ENCODE results near the gene PRXL2A. TPM values are rescaled to one million over a fixed set of nuclear protein-coding genes. Genes with fewer than 3 reads are reported as not detected.

The PRXL2A gene
- total and polyA plus RNA-seq, 10 of the 15 experiments (the other 5 are each of a cell fraction or from before 2014, with no cell fraction given): 2.8 to 15.6 (median 11.1) TPM

DNA sequence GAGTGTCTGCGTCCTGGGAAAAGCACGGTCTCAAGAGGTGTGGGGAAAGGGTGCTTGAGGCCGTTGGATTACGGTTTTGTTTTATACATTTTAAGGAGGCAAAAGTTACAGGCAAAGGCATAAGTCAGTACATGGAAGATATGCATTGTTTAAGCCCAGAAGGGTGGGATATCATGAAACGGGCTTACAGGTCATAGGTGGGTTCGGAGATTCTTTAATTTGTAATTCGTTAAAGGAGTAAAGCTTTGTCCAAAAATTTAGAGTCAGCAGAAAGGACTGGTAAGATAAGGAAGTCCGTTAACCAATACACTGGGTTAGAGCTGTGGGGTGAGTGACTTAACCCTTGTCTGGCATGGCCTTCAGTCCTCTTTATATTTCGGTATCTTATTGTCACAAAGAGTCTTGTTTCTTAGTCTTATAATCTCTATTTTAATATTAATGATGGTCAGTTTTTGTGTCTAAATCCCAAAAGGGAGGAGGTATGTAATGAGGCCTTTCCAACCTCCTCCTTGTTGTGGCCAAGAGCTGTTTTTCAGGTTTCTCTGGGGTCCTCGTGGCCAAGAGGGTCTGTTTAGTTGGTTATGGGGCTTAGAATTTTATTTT is 58.5 kb downstream of the PRXL2A start:
- Histone ChIP-seq H3K27me3 (replicated peaks in 1 of 2; ENCODE audit: control insufficient read depth in 2 of 2, insufficient read depth in 2 of 2, low read length in 1 of 2) (no peaks in the 10 kb centered on the region), H3K4me1 (ENCODE audit: control insufficient read depth, insufficient read depth, low read length) (peaks cover 77% of the 10 kb centered on the region), H3K9me3 (replicated peaks; ENCODE audit: control insufficient read depth, insufficient read depth, low read length) (no peaks in the 10 kb centered on the region), H3K4me2 (ENCODE audit: control insufficient read depth, insufficient read depth) (no peak overlapping the region; the same call in 1 of the 2 replicates), H3K36me3 (ENCODE audit: control insufficient read depth in 2 of 2, insufficient read depth in 2 of 2, low read length in 1 of 2) (peaks cover 2 to 3% of the 10 kb centered on the region in 2 experiments), H3K27ac (ENCODE audit: control insufficient read depth, insufficient read depth) (no peak overlapping the region), H2AFZ (ENCODE audit: control insufficient read depth, low read depth, low read length) (no peak overlapping the region), H3K4me3 (no peak overlapping the region), H3K9ac (ENCODE audit: control insufficient read depth, insufficient read depth, low read length) (no peak overlapping the region), H4K20me1 (ENCODE audit: control insufficient read depth, insufficient read depth) (no peaks in the 10 kb centered on the region), H3K79me2 (ENCODE audit: control insufficient read depth, insufficient read depth, low read length) (peaks cover 87% of the 10 kb centered on the region)
- RAD21 ChIA-PET (ENCODE audit: unreplicated experiment): interaction anchor here (0.8 to 21.4 kb wide), 5 partner anchors 11 to 35 kb away, joined by 3 to 412 read pairs (median 16); no protein-coding TSS in a partner anchor
- POLR2A ChIA-PET: interaction anchor here (0.9 to 12.9 kb wide), 5 partner anchors 10 to 38 kb away, joined by 3 to 190 read pairs (median 8); partner anchors contain the start of gene TSPAN14
- CTCF ChIA-PET: interaction anchor here (0.6 to 21.5 kb wide), 7 partner anchors 8 to 713 kb away, joined by 3 to 402 read pairs (median 5); no protein-coding TSS in a partner anchor
- in situ Hi-C loops (cut with MboI) (no loop called here), intact Hi-C loops (cut with micrococcal nuclease; ENCODE audit: unreplicated experiment) (no loop called here)
- TSS peak; percentile 16 for BruUV-seq (replicated peaks)
- FAIRE-seq (no peak), ATAC-seq (no peak), DNase-seq (ENCODE audit: low read depth, low spot score) (no peak)
- TF ChIP-seq, protein P1, sequence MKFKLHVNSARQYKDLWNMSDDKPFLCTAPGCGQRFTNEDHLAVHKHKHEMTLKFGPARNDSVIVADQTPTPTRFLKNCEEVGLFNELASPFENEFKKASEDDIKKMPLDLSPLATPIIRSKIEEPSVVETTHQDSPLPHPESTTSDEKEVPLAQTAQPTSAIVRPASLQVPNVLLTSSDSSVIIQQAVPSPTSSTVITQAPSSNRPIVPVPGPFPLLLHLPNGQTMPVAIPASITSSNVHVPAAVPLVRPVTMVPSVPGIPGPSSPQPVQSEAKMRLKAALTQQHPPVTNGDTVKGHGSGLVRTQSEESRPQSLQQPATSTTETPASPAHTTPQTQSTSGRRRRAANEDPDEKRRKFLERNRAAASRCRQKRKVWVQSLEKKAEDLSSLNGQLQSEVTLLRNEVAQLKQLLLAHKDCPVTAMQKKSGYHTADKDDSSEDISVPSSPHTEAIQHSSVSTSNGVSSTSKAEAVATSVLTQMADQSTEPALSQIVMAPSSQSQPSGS (IDR thresholded peaks at IDR 0.05; ENCODE audit: low read length): no peak
- TF ChIP-seq EGR1 (IDR thresholded peaks at IDR 0.05; ENCODE audit: borderline replicate concordance in 1 of 2, low read depth in 2 of 2, low read length in 2 of 2) (no peak), MLLT1 (IDR thresholded peaks at IDR 0.05) (0 out of 2 replicates have a peak, but pooled peaks have one; percentile 33), KAT2A (conservative IDR thresholded peaks at IDR 0.05; ENCODE audit: control insufficient read depth, low read depth, low read length) (no peak), ZNF24 (IDR thresholded peaks at IDR 0.05) (no peak), ZNF274 (IDR thresholded peaks at IDR 0.05; ENCODE audit: insufficient read depth, insufficient read length) (no peak)
- SMC1A ChIA-PET (ENCODE audit: uncharacterized antibody, unreplicated experiment): interaction anchor here (0.6 to 36.0 kb wide), 8 partner anchors 6 to 132 kb away, joined by 3 to 1038 read pairs (median 8); partner anchors contain the start of gene SH2D4B
- 97% methylated on average over 10 of the region's 10 CpGs for WGBS (ENCODE audit: insufficient coverage, insufficient replicate concordance, low lambda C conversion rate, missing lambda C conversion rate)

Data from GM12878 (cell line).